Esophagus squamous epithelium (tissue), 4 donors: ENCODE measurements around the gene KDM4C.

Experiments
- POLR2A ChIP-seq, 4 donors: fragments of 450-650 bp; IDR thresholded peaks; one replicate each; pipeline ENCODE4 v1.6.1; 2017; ENCODE audit warnings: antibody characterized with exemption in 4 of 4, mild to moderate bottlenecking in 4 of 4, moderate library complexity in 3 of 4
- TF ChIP-seq, protein P1 (sequence below), 6 experiments: fragments of 450-650 bp in 4 of 6; fragments of 200-600 bp in 2 of 6; sonication (generic) in 2 of 6; IDR thresholded peaks; one replicate each; pipeline ENCODE4 v1.5.1; 2016 to 2019; ENCODE audit warnings: antibody characterized with exemption in 6 of 6, mild to moderate bottlenecking in 4 of 6, moderate library complexity in 4 of 6

DNA sequence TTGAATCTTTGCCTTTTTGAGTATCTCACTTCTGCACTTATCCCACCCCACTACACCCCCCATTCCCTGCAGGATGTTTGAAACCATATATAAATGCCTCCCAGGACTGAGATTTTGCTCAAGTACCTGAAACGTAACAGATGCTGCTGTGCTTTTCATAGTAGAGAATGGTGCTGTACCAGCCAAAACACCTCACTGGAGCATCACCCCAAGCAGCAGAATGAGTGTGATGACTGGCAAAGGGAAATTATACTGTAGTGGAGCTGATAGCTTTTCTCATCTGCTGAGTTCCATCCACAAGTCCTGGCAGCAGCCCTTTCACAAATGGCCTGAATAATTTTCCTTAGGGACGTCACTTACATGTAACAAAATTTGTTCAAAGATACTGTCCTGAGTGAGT, 246.1 kb downstream of the KDM4C start:
- no peak for TF ChIP-seq POLR2A (IDR thresholded peaks at IDR 0.05)
- TF ChIP-seq, protein P1, sequence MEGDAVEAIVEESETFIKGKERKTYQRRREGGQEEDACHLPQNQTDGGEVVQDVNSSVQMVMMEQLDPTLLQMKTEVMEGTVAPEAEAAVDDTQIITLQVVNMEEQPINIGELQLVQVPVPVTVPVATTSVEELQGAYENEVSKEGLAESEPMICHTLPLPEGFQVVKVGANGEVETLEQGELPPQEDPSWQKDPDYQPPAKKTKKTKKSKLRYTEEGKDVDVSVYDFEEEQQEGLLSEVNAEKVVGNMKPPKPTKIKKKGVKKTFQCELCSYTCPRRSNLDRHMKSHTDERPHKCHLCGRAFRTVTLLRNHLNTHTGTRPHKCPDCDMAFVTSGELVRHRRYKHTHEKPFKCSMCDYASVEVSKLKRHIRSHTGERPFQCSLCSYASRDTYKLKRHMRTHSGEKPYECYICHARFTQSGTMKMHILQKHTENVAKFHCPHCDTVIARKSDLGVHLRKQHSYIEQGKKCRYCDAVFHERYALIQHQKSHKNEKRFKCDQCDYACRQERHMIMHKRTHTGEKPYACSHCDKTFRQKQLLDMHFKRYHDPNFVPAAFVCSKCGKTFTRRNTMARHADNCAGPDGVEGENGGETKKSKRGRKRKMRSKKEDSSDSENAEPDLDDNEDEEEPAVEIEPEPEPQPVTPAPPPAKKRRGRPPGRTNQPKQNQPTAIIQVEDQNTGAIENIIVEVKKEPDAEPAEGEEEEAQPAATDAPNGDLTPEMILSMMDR (IDR thresholded peaks at IDR 0.05) = no peak
